Measurements from ENCODE around the gene NME2.

Gene NME2

DNA sequence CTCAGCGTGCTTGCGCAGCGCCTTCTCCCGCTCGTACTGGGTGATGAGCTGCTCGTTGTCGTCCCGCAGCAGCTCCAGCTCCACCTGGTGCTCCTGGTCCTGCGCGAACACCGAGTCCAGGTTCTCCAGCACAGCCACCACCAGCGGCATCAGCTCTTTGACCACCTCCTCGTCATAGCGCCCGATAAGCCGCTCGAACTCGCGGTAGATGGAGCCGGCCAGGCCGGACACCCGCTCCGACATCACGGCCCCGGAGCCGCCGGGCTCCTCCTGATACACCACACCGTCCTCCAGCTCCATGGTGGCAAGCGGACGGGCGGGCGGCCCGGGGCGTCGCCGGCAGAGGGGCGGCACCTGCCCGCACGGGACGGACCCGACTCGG, 45.9 kb upstream of the NME2 start:
- peaks cover 14% of the 10 kb centered on the region for H3K4me1 ChIP-seq (ENCODE audit: control insufficient read depth, insufficient read depth, low read length)
- peak overlapping the region; percentile 91 for H3K27ac ChIP-seq (ENCODE audit: extremely low read depth, low read depth, low read length)
- ChIA-PET CTCF (interaction anchor here (1.1 to 1.8 kb wide), 3 partner anchors 33 to 120 kb away, joined by 4 to 9 read pairs (median 4); partner anchors contain the start of gene NME1), POLR2A (interaction anchor here (0.6 to 2.7 kb wide), 14 partner anchors 10 to 337 kb away, joined by 3 to 23 read pairs (median 4); partner anchors contain the start of genes NME1, NME2 and TOB1)
- peak overlapping the region; percentile 96 for H3K4me3 ChIP-seq (ENCODE audit: low read depth, low read length)
- H3K9me3 ChIP-seq (ENCODE audit: control insufficient read depth, insufficient read depth, low read depth, low read length), result no peaks in the 10 kb centered on the region
- no peaks in the 10 kb centered on the region; a peak in 1 of 3 replicates for H3K36me3 ChIP-seq (ENCODE audit: control insufficient read depth in 2 of 2, insufficient read depth in 1 of 2, low read length in 2 of 2)
- peak; percentile 70; the same call in 1 of the 2 replicates for TF ChIP-seq ZNF394 (tag by site-specific recombination; IDR thresholded peaks at IDR 0.05; ENCODE audit: borderline replicate concordance)
- TF ChIP-seq KLF7 (tag by site-specific recombination; IDR thresholded peaks at IDR 0.05; ENCODE audit: borderline replicate concordance), result 0 out of 2 replicates have a peak, but pooled peaks have one; percentile 23
- peak; percentile 37; the same call in 1 of the 2 replicates for TF ChIP-seq KLF9 (tag by site-specific recombination; IDR thresholded peaks at IDR 0.05; ENCODE audit: low read depth)
- TF ChIP-seq, protein P1, sequence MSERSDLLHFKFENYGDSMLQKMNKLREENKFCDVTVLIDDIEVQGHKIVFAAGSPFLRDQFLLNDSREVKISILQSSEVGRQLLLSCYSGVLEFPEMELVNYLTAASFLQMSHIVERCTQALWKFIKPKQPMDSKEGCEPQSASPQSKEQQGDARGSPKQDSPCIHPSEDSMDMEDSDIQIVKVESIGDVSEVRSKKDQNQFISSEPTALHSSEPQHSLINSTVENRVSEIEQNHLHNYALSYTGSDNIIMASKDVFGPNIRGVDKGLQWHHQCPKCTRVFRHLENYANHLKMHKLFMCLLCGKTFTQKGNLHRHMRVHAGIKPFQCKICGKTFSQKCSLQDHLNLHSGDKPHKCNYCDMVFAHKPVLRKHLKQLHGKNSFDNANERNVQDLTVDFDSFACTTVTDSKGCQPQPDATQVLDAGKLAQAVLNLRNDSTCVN (tag by site-specific recombination; optimal IDR thresholded peaks at IDR 0.05), result peak; percentile 88
- peak; percentile 25; the same call in 1 of the 2 replicates for TF ChIP-seq KLF16 (tag by site-specific recombination; IDR thresholded peaks at IDR 0.05)
- no peak for TF ChIP-seq ZSCAN30 (tag by site-specific recombination; IDR thresholded peaks at IDR 0.05)
- peak; percentile 45; the same call in 1 of the 2 replicates for TF ChIP-seq YY1 (tag by site-specific recombination; IDR thresholded peaks at IDR 0.05)
- peak; percentile 24 for TF ChIP-seq KLF1 (tag by site-specific recombination; IDR thresholded peaks at IDR 0.05)
- TF ChIP-seq, protein P2, sequence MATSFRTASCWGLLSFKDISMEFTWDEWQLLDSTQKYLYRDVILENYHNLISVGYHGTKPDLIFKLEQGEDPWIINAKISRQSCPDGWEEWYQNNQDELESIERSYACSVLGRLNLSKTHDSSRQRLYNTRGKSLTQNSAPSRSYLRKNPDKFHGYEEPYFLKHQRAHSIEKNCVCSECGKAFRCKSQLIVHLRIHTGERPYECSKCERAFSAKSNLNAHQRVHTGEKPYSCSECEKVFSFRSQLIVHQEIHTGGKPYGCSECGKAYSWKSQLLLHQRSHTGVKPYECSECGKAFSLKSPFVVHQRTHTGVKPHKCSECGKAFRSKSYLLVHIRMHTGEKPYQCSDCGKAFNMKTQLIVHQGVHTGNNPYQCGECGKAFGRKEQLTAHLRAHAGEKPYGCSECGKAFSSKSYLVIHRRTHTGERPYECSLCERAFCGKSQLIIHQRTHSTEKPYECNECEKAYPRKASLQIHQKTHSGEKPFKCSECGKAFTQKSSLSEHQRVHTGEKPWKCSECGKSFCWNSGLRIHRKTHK (tag by site-specific recombination; IDR thresholded peaks at IDR 0.05), result no peak
- TF ChIP-seq EGR2 (tag by site-specific recombination; IDR thresholded peaks at IDR 0.05; ENCODE audit: low read depth), result peak; percentile 18; the same call in 1 of the 2 replicates
- no peak for TF ChIP-seq ZNF621 (tag by site-specific recombination; IDR thresholded peaks at IDR 0.05)
- peak; percentile 60; the same call in 1 of the 2 replicates for TF ChIP-seq ZBTB17 (tag by site-specific recombination; IDR thresholded peaks at IDR 0.05)
- TF ChIP-seq, protein P3, sequence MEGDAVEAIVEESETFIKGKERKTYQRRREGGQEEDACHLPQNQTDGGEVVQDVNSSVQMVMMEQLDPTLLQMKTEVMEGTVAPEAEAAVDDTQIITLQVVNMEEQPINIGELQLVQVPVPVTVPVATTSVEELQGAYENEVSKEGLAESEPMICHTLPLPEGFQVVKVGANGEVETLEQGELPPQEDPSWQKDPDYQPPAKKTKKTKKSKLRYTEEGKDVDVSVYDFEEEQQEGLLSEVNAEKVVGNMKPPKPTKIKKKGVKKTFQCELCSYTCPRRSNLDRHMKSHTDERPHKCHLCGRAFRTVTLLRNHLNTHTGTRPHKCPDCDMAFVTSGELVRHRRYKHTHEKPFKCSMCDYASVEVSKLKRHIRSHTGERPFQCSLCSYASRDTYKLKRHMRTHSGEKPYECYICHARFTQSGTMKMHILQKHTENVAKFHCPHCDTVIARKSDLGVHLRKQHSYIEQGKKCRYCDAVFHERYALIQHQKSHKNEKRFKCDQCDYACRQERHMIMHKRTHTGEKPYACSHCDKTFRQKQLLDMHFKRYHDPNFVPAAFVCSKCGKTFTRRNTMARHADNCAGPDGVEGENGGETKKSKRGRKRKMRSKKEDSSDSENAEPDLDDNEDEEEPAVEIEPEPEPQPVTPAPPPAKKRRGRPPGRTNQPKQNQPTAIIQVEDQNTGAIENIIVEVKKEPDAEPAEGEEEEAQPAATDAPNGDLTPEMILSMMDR (tag by site-specific recombination; IDR thresholded peaks at IDR 0.05), result no peak; the same call in 1 of the 2 replicates
- no peak for TF ChIP-seq ZNF112 (tag by site-specific recombination; IDR thresholded peaks at IDR 0.05)
- no peak for TF ChIP-seq ZNF416 (tag by site-specific recombination; IDR thresholded peaks at IDR 0.05)
- no peak for TF ChIP-seq GLIS1 (tag by site-specific recombination; IDR thresholded peaks at IDR 0.05)
- no peak for TF ChIP-seq ZNF146 (tag by site-specific recombination; IDR thresholded peaks at IDR 0.05)
- no peak for TF ChIP-seq ZFP3 (tag by site-specific recombination; IDR thresholded peaks at IDR 0.05; ENCODE audit: low read depth)
- 0 out of 2 replicates have a peak, but pooled peaks have one; percentile 55 for TF ChIP-seq ZBTB7A (tag by site-specific recombination; IDR thresholded peaks at IDR 0.05; ENCODE audit: low read depth)
- TF ChIP-seq, protein P4, sequence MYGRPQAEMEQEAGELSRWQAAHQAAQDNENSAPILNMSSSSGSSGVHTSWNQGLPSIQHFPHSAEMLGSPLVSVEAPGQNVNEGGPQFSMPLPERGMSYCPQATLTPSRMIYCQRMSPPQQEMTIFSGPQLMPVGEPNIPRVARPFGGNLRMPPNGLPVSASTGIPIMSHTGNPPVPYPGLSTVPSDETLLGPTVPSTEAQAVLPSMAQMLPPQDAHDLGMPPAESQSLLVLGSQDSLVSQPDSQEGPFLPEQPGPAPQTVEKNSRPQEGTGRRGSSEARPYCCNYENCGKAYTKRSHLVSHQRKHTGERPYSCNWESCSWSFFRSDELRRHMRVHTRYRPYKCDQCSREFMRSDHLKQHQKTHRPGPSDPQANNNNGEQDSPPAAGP (tag by site-specific recombination; IDR thresholded peaks at IDR 0.05), result no peak
- peak; percentile 67 for TF ChIP-seq ZBTB20 (tag by site-specific recombination; IDR thresholded peaks at IDR 0.05)
- TF ChIP-seq ZSCAN23 (tag by site-specific recombination; IDR thresholded peaks at IDR 0.05), result no peak
- no peak for TF ChIP-seq ZNF184 (tag by site-specific recombination; IDR thresholded peaks at IDR 0.05)
- no peak for TF ChIP-seq ZNF138 (tag by site-specific recombination; IDR thresholded peaks at IDR 0.05; ENCODE audit: borderline replicate concordance)
- TF ChIP-seq, protein P5, sequence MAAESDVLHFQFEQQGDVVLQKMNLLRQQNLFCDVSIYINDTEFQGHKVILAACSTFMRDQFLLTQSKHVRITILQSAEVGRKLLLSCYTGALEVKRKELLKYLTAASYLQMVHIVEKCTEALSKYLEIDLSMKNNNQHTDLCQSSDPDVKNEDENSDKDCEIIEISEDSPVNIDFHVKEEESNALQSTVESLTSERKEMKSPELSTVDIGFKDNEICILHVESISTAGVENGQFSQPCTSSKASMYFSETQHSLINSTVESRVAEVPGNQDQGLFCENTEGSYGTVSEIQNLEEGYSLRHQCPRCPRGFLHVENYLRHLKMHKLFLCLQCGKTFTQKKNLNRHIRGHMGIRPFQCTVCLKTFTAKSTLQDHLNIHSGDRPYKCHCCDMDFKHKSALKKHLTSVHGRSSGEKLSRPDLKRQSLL (tag by site-specific recombination; IDR thresholded peaks at IDR 0.05), result peak; percentile 94
- TF ChIP-seq, protein P6, sequence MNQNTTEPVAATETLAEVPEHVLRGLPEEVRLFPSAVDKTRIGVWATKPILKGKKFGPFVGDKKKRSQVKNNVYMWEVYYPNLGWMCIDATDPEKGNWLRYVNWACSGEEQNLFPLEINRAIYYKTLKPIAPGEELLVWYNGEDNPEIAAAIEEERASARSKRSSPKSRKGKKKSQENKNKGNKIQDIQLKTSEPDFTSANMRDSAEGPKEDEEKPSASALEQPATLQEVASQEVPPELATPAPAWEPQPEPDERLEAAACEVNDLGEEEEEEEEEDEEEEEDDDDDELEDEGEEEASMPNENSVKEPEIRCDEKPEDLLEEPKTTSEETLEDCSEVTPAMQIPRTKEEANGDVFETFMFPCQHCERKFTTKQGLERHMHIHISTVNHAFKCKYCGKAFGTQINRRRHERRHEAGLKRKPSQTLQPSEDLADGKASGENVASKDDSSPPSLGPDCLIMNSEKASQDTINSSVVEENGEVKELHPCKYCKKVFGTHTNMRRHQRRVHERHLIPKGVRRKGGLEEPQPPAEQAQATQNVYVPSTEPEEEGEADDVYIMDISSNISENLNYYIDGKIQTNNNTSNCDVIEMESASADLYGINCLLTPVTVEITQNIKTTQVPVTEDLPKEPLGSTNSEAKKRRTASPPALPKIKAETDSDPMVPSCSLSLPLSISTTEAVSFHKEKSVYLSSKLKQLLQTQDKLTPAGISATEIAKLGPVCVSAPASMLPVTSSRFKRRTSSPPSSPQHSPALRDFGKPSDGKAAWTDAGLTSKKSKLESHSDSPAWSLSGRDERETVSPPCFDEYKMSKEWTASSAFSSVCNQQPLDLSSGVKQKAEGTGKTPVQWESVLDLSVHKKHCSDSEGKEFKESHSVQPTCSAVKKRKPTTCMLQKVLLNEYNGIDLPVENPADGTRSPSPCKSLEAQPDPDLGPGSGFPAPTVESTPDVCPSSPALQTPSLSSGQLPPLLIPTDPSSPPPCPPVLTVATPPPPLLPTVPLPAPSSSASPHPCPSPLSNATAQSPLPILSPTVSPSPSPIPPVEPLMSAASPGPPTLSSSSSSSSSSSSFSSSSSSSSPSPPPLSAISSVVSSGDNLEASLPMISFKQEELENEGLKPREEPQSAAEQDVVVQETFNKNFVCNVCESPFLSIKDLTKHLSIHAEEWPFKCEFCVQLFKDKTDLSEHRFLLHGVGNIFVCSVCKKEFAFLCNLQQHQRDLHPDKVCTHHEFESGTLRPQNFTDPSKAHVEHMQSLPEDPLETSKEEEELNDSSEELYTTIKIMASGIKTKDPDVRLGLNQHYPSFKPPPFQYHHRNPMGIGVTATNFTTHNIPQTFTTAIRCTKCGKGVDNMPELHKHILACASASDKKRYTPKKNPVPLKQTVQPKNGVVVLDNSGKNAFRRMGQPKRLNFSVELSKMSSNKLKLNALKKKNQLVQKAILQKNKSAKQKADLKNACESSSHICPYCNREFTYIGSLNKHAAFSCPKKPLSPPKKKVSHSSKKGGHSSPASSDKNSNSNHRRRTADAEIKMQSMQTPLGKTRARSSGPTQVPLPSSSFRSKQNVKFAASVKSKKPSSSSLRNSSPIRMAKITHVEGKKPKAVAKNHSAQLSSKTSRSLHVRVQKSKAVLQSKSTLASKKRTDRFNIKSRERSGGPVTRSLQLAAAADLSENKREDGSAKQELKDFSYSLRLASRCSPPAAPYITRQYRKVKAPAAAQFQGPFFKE (tag by site-specific recombination; IDR thresholded peaks at IDR 0.05; ENCODE audit: borderline replicate concordance), result no peak
